GM21717 (cell line): ENCODE results near the gene RLN3.

Source experiments
- ATAC-seq: cut with Tn5 transposase; IDR thresholded peaks from one replicate; pipeline ENCODE4 v1.9.1; 2021; ENCODE audit warnings: mild to moderate bottlenecking, moderate library complexity; ENCODE audit not compliant: unreplicated experiment

RLN3 gene

DNA sequence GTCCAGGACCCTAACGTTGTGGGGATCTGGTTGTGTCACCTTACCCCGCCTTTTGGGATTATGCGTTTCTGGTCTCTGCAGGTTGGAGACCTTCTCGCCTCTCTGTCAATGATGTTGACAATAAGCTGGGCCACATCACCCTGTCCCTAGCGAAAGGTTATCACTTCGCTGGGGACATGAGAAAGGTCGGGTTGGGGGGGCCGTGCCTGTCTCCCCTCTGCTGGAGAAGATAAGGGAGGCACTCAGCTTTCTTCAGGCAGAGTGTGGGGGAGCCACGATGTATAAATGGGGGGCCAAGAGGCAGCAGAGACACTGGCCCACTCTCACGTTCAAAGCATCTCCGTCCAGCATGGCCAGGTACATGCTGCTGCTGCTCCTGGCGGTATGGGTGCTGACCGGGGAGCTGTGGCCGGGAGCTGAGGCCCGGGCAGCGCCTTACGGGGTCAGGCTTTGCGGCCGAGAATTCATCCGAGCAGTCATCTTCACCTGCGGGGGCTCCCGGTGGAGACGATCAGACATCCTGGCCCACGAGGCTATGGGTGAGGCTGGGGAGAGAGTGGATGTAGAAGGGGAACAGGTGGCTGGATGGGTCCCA, at the start of gene RLN3:
RLN3 (plus strand) TSS at position 293 of the 595 bp plus-strand sequence; CDS start at position 350, 57 bp downstream.
- no peak for ATAC-seq

- ATAC-seq, result no peak
These were observed 49.4 kb upstream of the RLN3 start for GRCh38 chr19:13978351-13979243.

GRCh38 chr19:13979244-13979615, 48.7 kb upstream of the RLN3 start:
- ATAC-seq, result no peak

- ATAC-seq, result no peak
These were observed 48.3 kb upstream of the RLN3 start for GRCh38 chr19:13979686-13980085.

DNA sequence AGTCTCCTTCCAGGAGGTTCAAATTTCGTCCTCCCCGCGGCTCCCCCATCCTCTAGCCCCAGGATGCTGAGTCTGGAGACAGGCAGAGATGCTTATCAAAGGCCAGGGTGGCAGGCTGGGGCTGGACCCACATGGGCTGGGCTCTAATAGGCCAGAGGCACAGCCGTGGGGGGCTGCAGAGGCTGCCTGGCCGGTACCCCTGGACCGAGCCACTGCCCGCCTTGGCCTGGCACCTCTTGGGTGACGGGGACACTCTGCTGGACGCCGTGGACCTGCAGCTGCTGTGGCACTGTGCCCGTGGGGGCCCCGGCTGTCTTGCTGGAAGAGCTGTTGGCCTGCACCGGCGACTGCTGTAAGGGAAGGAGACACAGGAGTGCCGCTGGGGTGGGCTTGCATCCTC, 47.6 kb upstream of the RLN3 start:
- no peak for ATAC-seq

- ATAC-seq, result no peak
These were observed 46.9 kb upstream of the RLN3 start for GRCh38 chr19:13981021-13981420.

DNA sequence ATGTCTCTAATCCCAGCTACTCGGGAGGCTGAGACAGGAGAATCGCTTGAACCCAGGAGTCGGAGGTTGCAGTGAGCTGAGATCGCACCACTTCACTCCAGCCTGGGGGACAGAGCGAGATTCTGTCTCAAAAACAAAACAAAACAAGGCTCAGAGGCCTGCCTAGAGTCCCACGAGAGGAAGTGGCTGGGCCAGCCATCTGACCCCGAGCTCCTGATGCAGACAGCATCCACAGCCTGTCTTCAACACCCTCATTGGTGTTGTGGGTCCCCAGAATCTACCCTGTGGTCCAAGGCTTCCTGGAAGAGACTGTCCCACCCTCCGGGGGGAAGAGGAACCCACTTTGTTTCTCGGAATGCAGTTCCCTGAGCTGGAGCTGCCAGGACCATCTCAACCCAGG, 46.5 kb upstream of the RLN3 start:
- ATAC-seq, result no peak

GRCh38 chr19:13981988-13982501, 45.9 kb upstream of the RLN3 start:
- no peak for ATAC-seq

DNA sequence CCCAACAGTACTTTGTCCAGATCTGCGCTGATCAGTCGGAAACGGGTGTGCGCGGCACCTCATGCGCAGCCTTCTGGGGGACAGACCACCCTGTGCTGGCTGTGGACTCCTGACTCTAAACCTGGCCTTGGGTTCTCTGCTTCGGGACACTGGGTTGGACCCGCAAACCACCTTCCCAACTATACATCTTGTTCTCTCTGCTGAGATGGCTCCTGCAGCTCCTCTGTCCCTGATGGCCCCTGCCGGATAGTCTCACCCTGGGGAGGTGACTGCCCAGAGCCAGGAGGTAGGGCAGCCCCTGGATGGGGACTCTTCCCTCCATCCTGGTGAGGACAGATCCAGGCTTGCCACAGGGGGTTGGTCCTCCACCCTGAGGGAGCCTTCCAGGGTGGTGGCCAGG, 45.2 kb upstream of the RLN3 start:
- no peak for ATAC-seq

- no peak for ATAC-seq
These were observed 44.6 kb upstream of the RLN3 start for GRCh38 chr19:13983213-13983889.

DNA sequence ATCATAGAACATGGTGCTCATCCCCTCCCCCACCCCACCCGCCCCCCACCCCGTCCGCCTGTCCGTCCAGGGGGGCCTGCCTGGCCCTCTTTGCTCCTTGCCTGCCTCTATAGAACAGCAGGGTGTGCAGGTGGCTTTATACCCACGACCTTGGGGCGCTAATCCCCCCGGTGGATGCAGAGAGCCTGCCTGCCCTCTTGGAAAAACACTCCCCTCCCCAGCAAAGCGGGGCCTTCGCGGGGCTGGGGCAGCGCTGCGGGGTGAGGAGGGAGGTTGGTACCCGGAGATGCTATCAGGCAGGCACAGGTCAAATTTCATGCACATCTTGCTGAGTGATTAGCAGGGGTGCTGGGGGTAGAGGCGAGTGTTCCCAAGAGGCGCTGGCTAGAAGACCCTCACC, 43.8 kb upstream of the RLN3 start:
- no peak for ATAC-seq

DNA sequence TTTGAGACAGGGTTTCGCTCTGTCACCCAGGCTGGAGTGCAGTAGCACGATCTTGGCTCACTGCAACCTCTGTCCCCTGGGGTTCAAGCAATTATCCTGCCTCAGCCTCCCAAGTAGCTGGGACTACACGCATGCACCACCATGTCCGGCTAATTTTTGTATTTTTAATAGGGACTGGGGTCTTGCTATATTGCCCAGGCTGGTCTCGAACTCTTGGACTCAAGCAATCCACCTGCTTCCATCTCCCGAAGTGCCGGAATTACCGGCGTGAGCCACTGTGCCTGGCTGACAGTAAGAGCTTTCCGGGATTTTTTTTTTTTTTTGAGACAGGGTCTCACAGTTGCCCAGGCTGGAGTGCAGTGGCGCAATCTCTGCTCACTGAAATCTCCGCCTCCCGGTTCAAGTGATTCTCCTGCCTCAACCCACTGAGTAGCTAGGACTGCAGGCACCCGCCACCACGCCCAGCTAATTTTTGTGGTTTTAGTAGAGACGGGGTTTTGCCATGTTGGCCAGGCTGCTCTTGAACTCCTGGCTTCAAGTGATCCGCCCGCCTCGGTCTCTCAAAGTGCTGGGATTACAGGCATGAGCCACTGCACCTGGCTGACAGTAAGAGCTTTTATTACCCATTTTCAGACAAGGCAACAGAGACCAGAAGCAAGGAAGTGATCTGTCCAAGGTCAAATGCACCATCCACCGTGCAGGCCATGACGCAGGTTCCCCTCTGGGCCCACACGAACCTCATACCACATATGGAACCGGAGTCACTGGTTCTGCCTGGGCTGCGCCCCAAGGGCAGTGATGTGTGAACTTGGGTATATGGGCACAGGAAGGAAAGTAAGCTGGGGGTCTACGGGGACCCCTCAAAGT, 42.8 kb upstream of the RLN3 start:
- ATAC-seq, result no peak

GRCh38 chr19:13985771-13986347, 42.1 kb upstream of the RLN3 start:
- ATAC-seq, result peak; percentile 23

DNA sequence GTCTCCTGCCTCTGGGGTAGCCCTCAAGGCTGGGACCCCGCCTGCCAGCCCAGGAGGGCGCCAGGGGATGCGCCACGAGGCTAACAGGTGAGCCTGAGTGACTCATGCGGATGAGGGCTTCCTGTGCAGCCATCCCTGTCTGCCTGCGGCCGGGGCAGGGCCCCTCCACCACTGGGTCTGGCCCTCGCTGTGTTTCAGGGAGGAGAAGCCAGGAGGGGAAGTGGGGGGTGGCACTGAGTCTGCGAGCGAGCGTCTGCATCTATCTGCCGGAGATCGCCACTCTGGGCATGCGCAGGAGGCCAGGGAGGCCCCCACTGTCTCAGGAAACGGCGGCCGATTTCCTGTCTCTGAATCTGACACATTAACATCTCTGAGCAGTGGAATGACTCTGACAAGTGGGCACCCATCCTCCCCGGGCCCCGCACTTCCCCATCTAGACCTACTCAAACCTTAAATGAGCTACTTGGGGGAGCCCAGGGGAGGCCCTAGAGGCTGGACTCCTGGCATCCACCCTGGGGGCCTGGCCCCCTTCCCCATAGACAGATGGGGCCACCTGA, 41.5 kb upstream of the RLN3 start:
- ATAC-seq, result peak; percentile 65

GRCh38 chr19:13987101-13987890, 40.7 kb upstream of the RLN3 start:
- ATAC-seq, result no peak

DNA sequence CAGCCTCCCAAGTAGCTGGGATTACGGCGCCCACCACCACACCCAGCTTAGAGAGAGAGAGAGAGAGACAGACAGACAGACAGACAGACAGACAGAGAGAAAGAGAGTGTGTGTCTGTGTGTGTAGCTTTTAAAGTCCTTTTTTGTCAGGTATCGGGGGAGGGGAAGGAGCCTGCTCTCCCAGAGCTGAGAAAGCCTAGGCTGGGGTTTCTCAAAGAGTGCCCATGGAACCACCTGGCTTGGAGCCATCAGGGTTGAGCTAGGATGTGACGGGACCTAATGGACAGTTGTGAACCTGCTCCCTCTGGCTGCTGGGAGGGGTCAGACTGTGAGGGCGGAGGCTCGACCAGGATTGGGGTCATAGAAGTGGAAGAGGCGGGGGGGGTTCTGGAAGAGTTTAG, 38.5 kb upstream of the RLN3 start:
- no peak for ATAC-seq

DNA sequence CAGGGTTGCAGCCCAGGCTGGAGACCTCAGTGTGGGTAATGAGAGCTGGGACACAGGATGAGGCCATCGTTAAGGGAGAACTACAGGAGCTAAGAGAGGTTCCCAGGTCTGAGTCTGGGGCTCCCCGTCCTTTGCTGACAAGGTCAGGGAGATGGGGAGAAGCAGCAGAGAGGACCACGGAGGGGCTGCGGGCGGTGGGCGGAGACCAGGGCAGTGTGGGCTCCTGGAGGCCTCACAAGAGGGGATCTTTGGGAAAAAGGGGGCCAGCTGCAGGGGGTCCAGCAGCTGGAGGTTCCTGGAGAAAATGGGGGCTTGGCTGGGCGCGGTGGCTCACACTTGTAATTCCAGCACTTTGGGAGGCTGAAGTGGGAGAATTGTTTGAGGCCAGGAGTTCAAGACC, 37.9 kb upstream of the RLN3 start:
- ATAC-seq, result no peak

GRCh38 chr19:13992025-13992424, 35.9 kb upstream of the RLN3 start:
- ATAC-seq, result no peak

GRCh38 chr19:13993590-13994300, 34.2 kb upstream of the RLN3 start:
- ATAC-seq, result no peak
